K562 (cell line): ENCODE results near the gene TMEM81. TPM values are rescaled to one million over a fixed set of nuclear protein-coding genes. Genes with fewer than 3 reads are reported as not detected.

Experiments used
- MIER1 ChIP-seq: fragments of 450-650 bp; IDR thresholded peaks from 2 replicates; pipeline ENCODE4 v1.6.1; 2016; ENCODE audit warnings: antibody characterized with exemption, mild to moderate bottlenecking, low read depth
- NFIC ChIP-seq: fragments of 450-650 bp; IDR thresholded peaks from 2 replicates; pipeline ENCODE4 v1.6.1; 2017; ENCODE audit warnings: mild to moderate bottlenecking, inconsistent platforms
- NR4A1 ChIP-seq, 2 experiments: fragments of 250-450 bp in 1 of 2; fragments of 450-650 bp in 1 of 2; sonication (Bioruptor Pico) in 1 of 2; IDR thresholded peaks; 2 replicates each; pipeline versions ENCODE4 v1.4.0 to v1.6.1; 2016 to 2020; ENCODE audit warnings: mild to moderate bottlenecking in 2 of 2, missing compliant biosample characterization in 1 of 2, missing genetic modification characterization in 1 of 2, moderate library complexity in 1 of 2
- polyA plus RNA-seq, 8 experiments: library from polyadenylated mRNA; depleted of rRNA in 4 of 8; stranded (reverse) in 5 of 8; unstranded in 3 of 8; fragments of >200 nt; fragmentation: Nextera tagmentation in 2 of 8; fragmentation: Illumina TruSeq in 1 of 8; extraction: Ambion mirVana in 2 of 8; extraction: Trizol in 1 of 8; gene quantifications; 2 replicates each; pipeline versions ENCODE4 v1.2.1 to v1.2.3, GENCODE V29; 2011 to 2014; ENCODE audit warnings: inconsistent platforms in 1 of 8, missing spikeins in 1 of 8
- total RNA-seq, 7 experiments: library from RNA; depleted of rRNA in 6 of 7; stranded (reverse); fragments of >200 nt in 6 of 7; fragmentation: Illumina TruSeq in 2 of 7; extraction: Trizol in 2 of 7; gene quantifications; 2 replicates each; pipeline versions ENCODE4 v1.2.1 to v1.2.3, GENCODE V29; 2011 to 2021; ENCODE audit warnings: low replicate concordance in 1 of 7
- TF ChIP-seq, protein P1 (sequence below), 2 experiments: fragments of 450-650 bp; formaldehyde crosslinking in 1 of 2; IDR thresholded peaks; 2 replicates each; pipeline versions ENCODE4 v1.4.0 to v1.6.1; 2014 to 2020; ENCODE audit warnings: mild to moderate bottlenecking in 2 of 2, borderline replicate concordance in 1 of 2, low read depth in 1 of 2

The TMEM81 gene
- total and polyA plus RNA-seq, 9 of the 15 experiments (the other 6 are each of a cell fraction or from before 2014, with no cell fraction given) = 3.2 to 6.1 (median 4.4) TPM

DNA sequence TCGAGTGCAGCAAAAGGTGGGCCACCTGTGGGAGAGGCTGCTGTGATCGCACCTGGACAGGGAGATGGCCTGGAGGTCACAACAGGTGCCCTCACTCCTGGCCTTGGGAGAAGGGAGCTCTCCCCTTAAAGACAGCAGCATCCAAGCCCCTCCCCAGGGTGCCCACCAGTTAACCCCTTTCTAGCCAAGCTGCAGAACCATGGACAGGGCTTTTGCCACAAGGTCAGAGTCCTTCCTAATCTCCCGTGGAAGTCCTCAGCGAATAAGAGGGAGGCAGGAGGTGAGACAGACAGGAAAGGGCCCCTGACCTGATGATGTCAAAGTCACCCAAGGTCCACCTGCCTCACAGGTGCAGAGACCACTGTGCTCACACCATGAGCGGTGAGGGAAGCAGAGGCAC is 39.5 kb downstream of the TMEM81 start (continued):
- TF ChIP-seq, protein P1, sequence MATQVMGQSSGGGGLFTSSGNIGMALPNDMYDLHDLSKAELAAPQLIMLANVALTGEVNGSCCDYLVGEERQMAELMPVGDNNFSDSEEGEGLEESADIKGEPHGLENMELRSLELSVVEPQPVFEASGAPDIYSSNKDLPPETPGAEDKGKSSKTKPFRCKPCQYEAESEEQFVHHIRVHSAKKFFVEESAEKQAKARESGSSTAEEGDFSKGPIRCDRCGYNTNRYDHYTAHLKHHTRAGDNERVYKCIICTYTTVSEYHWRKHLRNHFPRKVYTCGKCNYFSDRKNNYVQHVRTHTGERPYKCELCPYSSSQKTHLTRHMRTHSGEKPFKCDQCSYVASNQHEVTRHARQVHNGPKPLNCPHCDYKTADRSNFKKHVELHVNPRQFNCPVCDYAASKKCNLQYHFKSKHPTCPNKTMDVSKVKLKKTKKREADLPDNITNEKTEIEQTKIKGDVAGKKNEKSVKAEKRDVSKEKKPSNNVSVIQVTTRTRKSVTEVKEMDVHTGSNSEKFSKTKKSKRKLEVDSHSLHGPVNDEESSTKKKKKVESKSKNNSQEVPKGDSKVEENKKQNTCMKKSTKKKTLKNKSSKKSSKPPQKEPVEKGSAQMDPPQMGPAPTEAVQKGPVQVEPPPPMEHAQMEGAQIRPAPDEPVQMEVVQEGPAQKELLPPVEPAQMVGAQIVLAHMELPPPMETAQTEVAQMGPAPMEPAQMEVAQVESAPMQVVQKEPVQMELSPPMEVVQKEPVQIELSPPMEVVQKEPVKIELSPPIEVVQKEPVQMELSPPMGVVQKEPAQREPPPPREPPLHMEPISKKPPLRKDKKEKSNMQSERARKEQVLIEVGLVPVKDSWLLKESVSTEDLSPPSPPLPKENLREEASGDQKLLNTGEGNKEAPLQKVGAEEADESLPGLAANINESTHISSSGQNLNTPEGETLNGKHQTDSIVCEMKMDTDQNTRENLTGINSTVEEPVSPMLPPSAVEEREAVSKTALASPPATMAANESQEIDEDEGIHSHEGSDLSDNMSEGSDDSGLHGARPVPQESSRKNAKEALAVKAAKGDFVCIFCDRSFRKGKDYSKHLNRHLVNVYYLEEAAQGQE (IDR thresholded peaks at IDR 0.05; ENCODE audit: borderline replicate concordance) = peak; percentile 83
- TF ChIP-seq, protein P1 (CRISPR knock-in tag; IDR thresholded peaks at IDR 0.05; ENCODE audit: low read depth) = no peak
- TF ChIP-seq NR4A1 (CRISPR knock-in tag; IDR thresholded peaks at IDR 0.05) (no peak), NR4A1 (tag; IDR thresholded peaks at IDR 0.05) (no peak), NFIC (no peak), MIER1 (0 out of 2 replicates have a peak, but pooled peaks have one; percentile 36)
- TF ChIP-seq, all 486 proteins: peak for 2
